Neuron (in vitro differentiated cells): ENCODE measurements around the gene STXBP6.
A peak's percentile ranks its signal among the peaks of the same experiment; 100 is the strongest.

Experiments
- H2AFZ ChIP-seq: one replicate; pipeline ENCODE4 v1.6.1; 2013; ENCODE audit warnings: low read depth, mild to moderate bottlenecking, inconsistent platforms, low read length, moderate library complexity
- H3K27me3 ChIP-seq: one replicate; pipeline ENCODE4 v1.6.1; 2013; ENCODE audit warnings: low read length; ENCODE audit not compliant: insufficient read depth
- H3K36me3 ChIP-seq: one replicate; pipeline ENCODE4 v1.6.1; 2013; ENCODE audit warnings: low read length; ENCODE audit not compliant: insufficient read depth
- H3K4me1 ChIP-seq: one replicate; pipeline ENCODE4 v1.6.1; 2013; ENCODE audit warnings: low read length; ENCODE audit not compliant: insufficient read depth
- H3K4me3 ChIP-seq: 2 replicates; pipeline ENCODE4 v1.5.1; 2013; ENCODE audit warnings: mild to moderate bottlenecking, low read length, moderate library complexity
- H3K9me3 ChIP-seq: one replicate; pipeline ENCODE4 v1.6.1; 2013; ENCODE audit warnings: low read length

STXBP6 gene

DNA sequence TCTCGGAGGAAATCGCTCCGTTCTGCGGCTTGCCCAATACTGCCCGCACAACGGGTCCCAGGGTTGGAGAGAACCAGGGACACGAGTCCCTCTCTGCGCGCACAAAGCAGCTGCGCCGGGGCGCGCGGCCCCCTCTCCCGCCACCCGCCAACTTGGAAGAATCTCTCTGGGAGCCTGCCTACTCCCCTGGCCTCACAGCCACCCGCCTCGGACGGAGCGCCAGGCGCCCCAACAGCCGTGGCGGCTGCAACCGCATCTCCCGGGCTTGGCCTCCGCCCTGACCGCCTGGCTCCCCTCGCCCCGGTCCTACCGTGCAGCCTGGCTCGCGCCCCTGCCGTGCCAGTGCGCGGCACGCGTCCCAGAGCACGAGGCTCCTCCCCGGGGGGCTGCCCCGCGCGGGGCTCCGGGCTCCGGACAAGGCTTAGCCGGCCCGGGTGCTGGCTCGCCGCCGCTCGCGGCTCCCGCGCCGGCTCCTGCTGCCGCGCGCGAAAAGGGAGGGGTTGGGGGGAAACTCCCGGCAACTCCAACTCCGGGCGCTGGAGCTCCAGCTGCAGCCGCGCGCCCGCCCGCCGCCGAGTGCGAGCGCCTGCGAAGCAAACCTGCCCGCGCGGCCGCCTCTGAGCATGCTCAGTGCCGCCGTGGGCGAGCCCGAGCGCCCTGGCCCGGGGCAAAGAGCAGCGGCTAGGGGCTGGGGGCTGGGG is at the start of gene STXBP6:
Gene STXBP6, minus strand, starts transcription at position 580 of the 701 bp plus-strand sequence. CDS start 75,329 bp downstream, outside the sequence.
- Histone ChIP-seq H3K4me3 (peak within 1 kb of the TSS; percentile 50), H3K9me3 (no peaks in the 10 kb centered on the region), H3K27me3 (peaks cover 61% of the 10 kb centered on the region), H3K36me3 (no peaks in the 10 kb centered on the region), H3K4me1 (peaks cover 11% of the 10 kb centered on the region), H2AFZ (peak within 1 kb of the TSS; percentile 94)

GRCh38 chr14:25097120-25097519 is 47.2 kb upstream of the STXBP6 start:
- no peaks in the 10 kb centered on the region for H3K9me3 ChIP-seq
- no peaks in the 10 kb centered on the region for H3K27me3 ChIP-seq
- H3K36me3 ChIP-seq, result no peaks in the 10 kb centered on the region
- no peak overlapping the region for H2AFZ ChIP-seq
- H3K4me3 ChIP-seq, result no peak overlapping the region
- H3K4me1 ChIP-seq, result no peaks in the 10 kb centered on the region

DNA sequence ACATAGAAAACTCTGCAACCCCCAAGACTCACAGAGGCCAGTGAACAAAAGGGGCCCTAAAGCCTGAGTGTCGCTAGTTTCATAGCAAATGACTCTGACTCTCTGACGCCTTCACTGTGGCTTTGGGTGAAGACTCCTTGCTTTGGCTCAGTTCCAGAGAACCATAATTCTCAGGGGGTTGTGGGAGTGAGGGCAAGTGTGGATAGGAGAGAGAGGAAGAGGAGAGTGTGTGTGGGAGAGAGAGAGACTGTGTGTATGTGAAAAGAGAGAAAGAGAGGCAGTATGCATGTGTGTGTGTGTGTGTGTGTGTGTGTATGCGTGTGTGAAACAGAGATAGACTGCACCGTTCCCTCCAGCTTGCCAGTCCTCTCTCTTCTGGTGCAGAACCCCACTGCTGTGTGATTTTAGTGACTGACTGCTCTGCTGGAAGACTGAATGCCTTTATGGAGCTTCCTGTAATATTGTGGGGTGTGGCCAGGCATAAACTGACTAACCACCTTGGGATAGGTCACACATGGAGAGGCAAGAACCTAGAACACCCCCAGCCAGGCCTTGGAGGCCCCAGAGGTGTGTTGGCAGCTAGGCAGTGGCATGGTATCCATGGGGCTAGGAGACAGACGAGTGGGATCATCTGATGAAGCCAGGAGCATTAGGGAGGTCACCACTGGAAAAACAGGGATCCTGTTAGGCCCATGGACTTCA is 45.9 kb upstream of the STXBP6 start:
- Histone ChIP-seq H3K4me3 (no peak overlapping the region), H3K4me1 (no peaks in the 10 kb centered on the region), H3K36me3 (no peaks in the 10 kb centered on the region), H3K27me3 (no peaks in the 10 kb centered on the region), H3K9me3 (no peaks in the 10 kb centered on the region), H2AFZ (no peak overlapping the region)

DNA sequence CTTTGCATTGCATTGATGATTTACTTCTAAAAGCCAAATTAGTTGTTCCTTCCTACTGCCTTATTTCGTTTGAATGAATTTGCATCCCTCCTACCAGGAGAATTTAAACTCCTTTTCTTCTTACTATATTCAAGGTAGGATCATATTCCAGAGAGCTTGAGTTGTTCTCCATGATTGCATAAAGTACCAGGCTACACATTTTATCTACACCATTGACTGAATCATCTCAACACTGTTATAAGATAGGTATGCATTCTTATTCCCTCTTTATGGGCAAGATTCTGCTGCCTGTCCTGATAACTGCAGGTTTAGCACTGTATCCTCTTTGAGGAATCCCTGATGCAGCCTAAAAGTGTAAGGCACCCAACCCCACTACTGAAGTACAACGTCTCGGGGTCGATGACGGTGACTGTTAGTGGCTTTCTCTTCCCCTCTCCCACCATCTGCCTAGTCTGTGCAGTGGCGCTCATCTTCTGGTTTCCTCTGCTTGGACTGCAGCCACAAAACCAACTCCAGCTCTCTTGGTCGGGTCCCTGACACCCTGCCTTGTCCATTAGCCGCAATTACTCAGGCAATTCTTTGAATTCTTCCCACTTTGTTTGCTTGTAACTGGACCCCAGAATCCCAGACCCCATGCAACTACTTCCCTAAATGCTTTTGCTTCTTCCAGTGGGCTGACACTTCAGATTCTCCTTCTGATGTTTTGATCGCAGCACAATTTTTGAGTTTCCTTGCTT is 44.4 kb upstream of the STXBP6 start:
- H2AFZ ChIP-seq, result no peak overlapping the region
- no peaks in the 10 kb centered on the region for H3K36me3 ChIP-seq
- no peak overlapping the region for H3K4me3 ChIP-seq
- no peaks in the 10 kb centered on the region for H3K9me3 ChIP-seq
- H3K4me1 ChIP-seq, result no peaks in the 10 kb centered on the region
- H3K27me3 ChIP-seq, result no peaks in the 10 kb centered on the region

- no peaks in the 10 kb centered on the region for H3K36me3 ChIP-seq
- no peak overlapping the region for H3K4me3 ChIP-seq
- H2AFZ ChIP-seq, result no peak overlapping the region
- no peaks in the 10 kb centered on the region for H3K27me3 ChIP-seq
- H3K9me3 ChIP-seq, result no peaks in the 10 kb centered on the region
- no peaks in the 10 kb centered on the region for H3K4me1 ChIP-seq
Measured at GRCh38 chr14:25092258-25092740, 42.4 kb upstream of the STXBP6 start.

GRCh38 chr14:25090716-25091454 is 40.9 kb upstream of the STXBP6 start:
- H3K9me3 ChIP-seq, result no peaks in the 10 kb centered on the region
- no peak overlapping the region for H3K4me3 ChIP-seq
- H2AFZ ChIP-seq, result no peak overlapping the region
- H3K27me3 ChIP-seq, result no peaks in the 10 kb centered on the region
- H3K4me1 ChIP-seq, result no peaks in the 10 kb centered on the region
- no peaks in the 10 kb centered on the region for H3K36me3 ChIP-seq

GRCh38 chr14:25090256-25090655 is 40.3 kb upstream of the STXBP6 start:
- no peaks in the 10 kb centered on the region for H3K27me3 ChIP-seq
- no peaks in the 10 kb centered on the region for H3K9me3 ChIP-seq
- no peak overlapping the region for H3K4me3 ChIP-seq
- no peaks in the 10 kb centered on the region for H3K36me3 ChIP-seq
- no peak overlapping the region for H2AFZ ChIP-seq
- H3K4me1 ChIP-seq, result no peaks in the 10 kb centered on the region

DNA sequence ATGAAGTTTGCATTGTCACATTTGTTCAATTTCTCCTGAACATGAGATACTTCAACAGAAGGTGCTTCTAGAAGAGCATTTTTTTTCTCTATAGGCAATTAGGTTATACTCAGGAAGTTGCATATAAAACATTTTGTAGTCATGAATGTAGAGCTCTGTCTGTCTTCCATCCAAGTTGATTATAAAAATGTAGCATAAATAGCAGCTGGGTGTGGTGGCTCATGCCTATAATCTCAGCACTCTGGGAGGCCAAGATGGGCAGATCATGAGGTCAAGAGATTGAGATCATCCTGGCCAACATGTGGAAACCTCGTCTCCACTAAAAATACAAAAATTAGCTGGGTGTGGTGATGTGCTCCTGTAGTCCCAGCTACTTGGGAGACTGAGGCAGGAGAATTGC is 39.5 kb upstream of the STXBP6 start:
- Histone ChIP-seq H2AFZ (no peak overlapping the region), H3K27me3 (no peaks in the 10 kb centered on the region), H3K4me1 (no peaks in the 10 kb centered on the region), H3K36me3 (no peaks in the 10 kb centered on the region), H3K4me3 (no peak overlapping the region), H3K9me3 (no peaks in the 10 kb centered on the region)

DNA sequence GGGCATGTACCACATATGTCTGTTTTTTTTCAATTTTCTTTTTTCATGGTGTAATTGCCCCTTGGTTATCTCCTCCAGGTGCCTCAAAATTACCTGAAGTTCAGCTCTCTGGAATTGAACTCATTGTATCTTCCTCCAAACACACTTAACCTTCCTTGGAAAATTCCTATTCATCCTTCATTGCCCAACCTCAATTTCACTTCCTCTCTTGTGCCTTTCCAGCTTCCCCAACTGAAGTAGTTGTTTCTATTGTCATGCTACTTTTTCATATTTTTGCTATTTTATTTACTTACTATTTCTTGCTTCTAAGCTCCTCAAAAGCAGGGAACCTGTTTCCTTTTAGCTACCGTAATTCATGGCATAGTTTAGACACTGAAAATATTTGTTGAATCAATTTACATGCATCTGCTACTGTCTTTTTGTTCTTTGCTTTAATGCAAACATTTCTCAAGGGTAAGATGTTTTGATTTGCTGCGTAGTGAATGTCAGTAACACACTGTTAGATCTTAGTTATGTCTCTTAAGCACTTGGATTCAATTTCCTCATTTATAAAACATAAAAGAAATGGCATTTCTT is 37.0 kb upstream of the STXBP6 start:
- H3K9me3 ChIP-seq, result no peaks in the 10 kb centered on the region
- no peaks in the 10 kb centered on the region for H3K27me3 ChIP-seq
- H3K4me1 ChIP-seq, result no peaks in the 10 kb centered on the region
- H3K36me3 ChIP-seq, result no peaks in the 10 kb centered on the region
- H2AFZ ChIP-seq, result no peak overlapping the region
- no peak overlapping the region for H3K4me3 ChIP-seq

DNA sequence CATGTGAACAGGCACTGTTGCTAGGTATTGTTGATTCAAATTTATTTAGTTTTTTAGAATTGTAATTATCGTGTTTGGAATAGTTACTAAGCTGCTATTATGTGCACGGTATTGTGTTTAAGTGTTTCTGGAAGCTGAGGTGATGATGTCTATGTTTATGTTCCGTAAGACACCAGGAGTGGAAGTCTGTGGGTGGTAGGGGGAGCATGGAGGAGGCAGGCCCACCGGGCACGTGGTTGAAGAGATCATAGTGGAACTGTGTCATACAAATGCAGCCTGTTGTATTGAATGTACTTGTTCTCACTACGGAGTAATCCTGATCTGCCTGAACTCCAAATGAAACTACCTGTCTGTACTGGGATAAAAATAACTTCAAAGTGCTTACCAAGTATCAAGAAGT is 36.1 kb upstream of the STXBP6 start:
- Histone ChIP-seq H3K4me3 (no peak overlapping the region), H3K27me3 (no peaks in the 10 kb centered on the region), H2AFZ (no peak overlapping the region), H3K4me1 (no peaks in the 10 kb centered on the region), H3K36me3 (no peaks in the 10 kb centered on the region), H3K9me3 (no peaks in the 10 kb centered on the region)

DNA sequence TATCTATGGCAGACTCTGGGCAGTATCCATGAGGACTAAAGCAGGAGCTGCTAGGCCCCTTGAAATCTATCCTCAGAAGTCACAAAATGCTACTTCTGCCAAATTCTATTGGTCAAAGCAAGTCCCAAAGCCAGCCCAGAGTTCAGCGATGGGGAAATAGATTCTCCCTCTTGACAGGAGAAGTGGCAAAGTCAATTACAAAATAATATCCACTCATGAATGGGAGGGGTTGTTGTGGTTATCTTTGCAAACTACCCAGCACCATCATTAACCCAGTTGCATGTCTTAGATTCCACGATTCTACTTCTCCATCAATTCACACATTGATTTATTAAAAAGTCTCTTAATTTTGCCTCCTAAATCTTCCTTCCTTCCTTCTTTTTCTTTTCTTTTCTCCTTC is 30.7 kb upstream of the STXBP6 start:
- H2AFZ ChIP-seq, result no peak overlapping the region
- H3K4me3 ChIP-seq, result no peak overlapping the region
- no peaks in the 10 kb centered on the region for H3K27me3 ChIP-seq
- no peaks in the 10 kb centered on the region for H3K9me3 ChIP-seq
- no peaks in the 10 kb centered on the region for H3K36me3 ChIP-seq
- H3K4me1 ChIP-seq, result no peaks in the 10 kb centered on the region

DNA sequence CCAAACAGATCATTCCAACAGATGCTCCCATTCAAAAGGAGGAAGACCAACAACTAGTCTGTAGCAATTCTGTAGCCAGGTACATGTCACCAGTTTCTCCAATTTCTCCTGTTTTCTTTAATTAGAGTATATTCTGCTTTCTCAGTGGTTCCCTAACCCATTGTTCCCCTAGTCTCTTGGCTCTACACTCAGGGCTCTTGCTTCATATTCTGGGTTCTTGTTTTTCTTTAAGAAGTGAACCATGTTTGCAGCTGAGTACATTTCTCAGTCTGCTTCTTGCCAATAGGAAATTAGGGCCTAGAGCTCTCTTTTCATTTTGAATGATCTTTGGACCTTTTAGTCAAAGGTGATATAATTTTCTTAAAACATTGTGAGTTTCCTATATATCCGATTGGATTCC is 29.4 kb upstream of the STXBP6 start:
- no peaks in the 10 kb centered on the region for H3K4me1 ChIP-seq
- no peaks in the 10 kb centered on the region for H3K9me3 ChIP-seq
- H3K36me3 ChIP-seq, result no peaks in the 10 kb centered on the region
- H2AFZ ChIP-seq, result no peak overlapping the region
- H3K4me3 ChIP-seq, result no peak overlapping the region
- peaks cover 2% of the 10 kb centered on the region for H3K27me3 ChIP-seq
